ENCODE data around the gene KIRREL1.

DNA sequence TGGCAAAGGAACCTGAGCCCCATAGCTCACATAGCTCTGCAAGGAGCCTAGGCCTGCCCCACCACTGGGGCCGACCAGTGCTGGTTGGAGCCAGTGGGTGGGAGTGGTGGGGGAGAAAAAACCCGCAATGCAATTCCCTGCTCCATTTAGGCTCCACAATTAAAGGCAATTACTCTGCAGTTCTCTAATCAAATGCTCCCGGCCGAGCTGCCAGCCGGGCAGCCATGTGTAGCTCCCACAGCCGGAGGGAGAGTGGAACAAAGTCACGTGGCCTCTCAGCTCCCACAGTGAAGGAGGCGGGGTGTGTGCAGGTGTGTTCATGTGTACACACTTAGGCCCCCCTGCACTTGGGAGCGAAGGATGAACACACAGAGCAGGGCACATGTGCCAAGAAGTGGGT is 81.6 kb downstream of the KIRREL1 start:
- TF ChIP-seq, protein P1, sequence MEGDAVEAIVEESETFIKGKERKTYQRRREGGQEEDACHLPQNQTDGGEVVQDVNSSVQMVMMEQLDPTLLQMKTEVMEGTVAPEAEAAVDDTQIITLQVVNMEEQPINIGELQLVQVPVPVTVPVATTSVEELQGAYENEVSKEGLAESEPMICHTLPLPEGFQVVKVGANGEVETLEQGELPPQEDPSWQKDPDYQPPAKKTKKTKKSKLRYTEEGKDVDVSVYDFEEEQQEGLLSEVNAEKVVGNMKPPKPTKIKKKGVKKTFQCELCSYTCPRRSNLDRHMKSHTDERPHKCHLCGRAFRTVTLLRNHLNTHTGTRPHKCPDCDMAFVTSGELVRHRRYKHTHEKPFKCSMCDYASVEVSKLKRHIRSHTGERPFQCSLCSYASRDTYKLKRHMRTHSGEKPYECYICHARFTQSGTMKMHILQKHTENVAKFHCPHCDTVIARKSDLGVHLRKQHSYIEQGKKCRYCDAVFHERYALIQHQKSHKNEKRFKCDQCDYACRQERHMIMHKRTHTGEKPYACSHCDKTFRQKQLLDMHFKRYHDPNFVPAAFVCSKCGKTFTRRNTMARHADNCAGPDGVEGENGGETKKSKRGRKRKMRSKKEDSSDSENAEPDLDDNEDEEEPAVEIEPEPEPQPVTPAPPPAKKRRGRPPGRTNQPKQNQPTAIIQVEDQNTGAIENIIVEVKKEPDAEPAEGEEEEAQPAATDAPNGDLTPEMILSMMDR (IDR thresholded peaks at IDR 0.05) = no peak
- TF ChIP-seq POLR2A (IDR thresholded peaks at IDR 0.05) = no peak
